ENCODE data around the gene TOR2A.
A peak's percentile ranks its signal among the peaks of the same experiment; 100 is the strongest.

- TF ChIP-seq, protein P1, sequence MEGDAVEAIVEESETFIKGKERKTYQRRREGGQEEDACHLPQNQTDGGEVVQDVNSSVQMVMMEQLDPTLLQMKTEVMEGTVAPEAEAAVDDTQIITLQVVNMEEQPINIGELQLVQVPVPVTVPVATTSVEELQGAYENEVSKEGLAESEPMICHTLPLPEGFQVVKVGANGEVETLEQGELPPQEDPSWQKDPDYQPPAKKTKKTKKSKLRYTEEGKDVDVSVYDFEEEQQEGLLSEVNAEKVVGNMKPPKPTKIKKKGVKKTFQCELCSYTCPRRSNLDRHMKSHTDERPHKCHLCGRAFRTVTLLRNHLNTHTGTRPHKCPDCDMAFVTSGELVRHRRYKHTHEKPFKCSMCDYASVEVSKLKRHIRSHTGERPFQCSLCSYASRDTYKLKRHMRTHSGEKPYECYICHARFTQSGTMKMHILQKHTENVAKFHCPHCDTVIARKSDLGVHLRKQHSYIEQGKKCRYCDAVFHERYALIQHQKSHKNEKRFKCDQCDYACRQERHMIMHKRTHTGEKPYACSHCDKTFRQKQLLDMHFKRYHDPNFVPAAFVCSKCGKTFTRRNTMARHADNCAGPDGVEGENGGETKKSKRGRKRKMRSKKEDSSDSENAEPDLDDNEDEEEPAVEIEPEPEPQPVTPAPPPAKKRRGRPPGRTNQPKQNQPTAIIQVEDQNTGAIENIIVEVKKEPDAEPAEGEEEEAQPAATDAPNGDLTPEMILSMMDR (IDR thresholded peaks at IDR 0.05; ENCODE audit: control extremely low read depth in 1 of 3, insufficient read depth in 1 of 3, low read depth in 1 of 3, low read length in 3 of 3): no peak
- TF ChIP-seq BRCA1 (IDR thresholded peaks at IDR 0.05; ENCODE audit: low read depth, low read length) (no peak), HDAC6 (IDR thresholded peaks at IDR 0.05; ENCODE audit: low read depth, low read length) (no peak), POLR2A (IDR thresholded peaks at IDR 0.05; ENCODE audit: control extremely low read depth in 1 of 2, low read depth in 2 of 2, low read length in 2 of 2) (no peak), YY1 (IDR thresholded peaks at IDR 0.05; ENCODE audit: low read depth, low read length) (no peak), TEAD4 (IDR thresholded peaks at IDR 0.05; ENCODE audit: low read depth, low read length) (no peak), RAD21 (IDR thresholded peaks at IDR 0.05 in 1 of 2, conservative IDR thresholded peaks at IDR 0.05 in 1 of 2; ENCODE audit: low read depth in 2 of 2, low read length in 2 of 2) (no peak), MAX (IDR thresholded peaks at IDR 0.05) (peak; percentile 16; the same call in 1 of the 2 replicates), BACH1 (IDR thresholded peaks at IDR 0.05; ENCODE audit: low read length) (no peak), POLR2AphosphoS5 (IDR thresholded peaks at IDR 0.05; ENCODE audit: low read depth, low read length) (no peak), NRF1 (IDR thresholded peaks at IDR 0.05; ENCODE audit: low read depth, low read length) (no peak), TBP (IDR thresholded peaks at IDR 0.05; ENCODE audit: low read depth, low read length) (no peak)
- TF ChIP-seq, protein P2, sequence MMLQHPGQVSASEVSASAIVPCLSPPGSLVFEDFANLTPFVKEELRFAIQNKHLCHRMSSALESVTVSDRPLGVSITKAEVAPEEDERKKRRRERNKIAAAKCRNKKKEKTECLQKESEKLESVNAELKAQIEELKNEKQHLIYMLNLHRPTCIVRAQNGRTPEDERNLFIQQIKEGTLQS (IDR thresholded peaks at IDR 0.05; ENCODE audit: insufficient read depth, low read depth, low read length): no peak
These were observed 41.3 kb upstream of the TOR2A start for GRCh38 chr9:127776195-127776923.
